GM18861 (cell line): ENCODE data around the gene INTS11.
"Not testable (repeated sequence)": the region's sequence is repeated elsewhere in the genome, so short reads cannot be mapped to it uniquely, and the experiment has no call there.

ENCODE experiments used
- ATAC-seq: cut with Tn5 transposase; IDR thresholded peaks from one replicate; pipeline ENCODE4 v1.9.1; 2021; ENCODE audit not compliant: unreplicated experiment

Gene INTS11

GRCh38 chr1:1331068-1331965 is 6.9 kb upstream of the INTS11 start, which contains the start of gene TAS1R3:
TAS1R3 (plus strand) TSS chr1:1331280; CDS start chr1:1331346, 66 bp downstream.
- no peak for ATAC-seq

GRCh38 chr1:1330366-1331067 is 6.1 kb upstream of the INTS11 start:
- ATAC-seq = no peak

DNA sequence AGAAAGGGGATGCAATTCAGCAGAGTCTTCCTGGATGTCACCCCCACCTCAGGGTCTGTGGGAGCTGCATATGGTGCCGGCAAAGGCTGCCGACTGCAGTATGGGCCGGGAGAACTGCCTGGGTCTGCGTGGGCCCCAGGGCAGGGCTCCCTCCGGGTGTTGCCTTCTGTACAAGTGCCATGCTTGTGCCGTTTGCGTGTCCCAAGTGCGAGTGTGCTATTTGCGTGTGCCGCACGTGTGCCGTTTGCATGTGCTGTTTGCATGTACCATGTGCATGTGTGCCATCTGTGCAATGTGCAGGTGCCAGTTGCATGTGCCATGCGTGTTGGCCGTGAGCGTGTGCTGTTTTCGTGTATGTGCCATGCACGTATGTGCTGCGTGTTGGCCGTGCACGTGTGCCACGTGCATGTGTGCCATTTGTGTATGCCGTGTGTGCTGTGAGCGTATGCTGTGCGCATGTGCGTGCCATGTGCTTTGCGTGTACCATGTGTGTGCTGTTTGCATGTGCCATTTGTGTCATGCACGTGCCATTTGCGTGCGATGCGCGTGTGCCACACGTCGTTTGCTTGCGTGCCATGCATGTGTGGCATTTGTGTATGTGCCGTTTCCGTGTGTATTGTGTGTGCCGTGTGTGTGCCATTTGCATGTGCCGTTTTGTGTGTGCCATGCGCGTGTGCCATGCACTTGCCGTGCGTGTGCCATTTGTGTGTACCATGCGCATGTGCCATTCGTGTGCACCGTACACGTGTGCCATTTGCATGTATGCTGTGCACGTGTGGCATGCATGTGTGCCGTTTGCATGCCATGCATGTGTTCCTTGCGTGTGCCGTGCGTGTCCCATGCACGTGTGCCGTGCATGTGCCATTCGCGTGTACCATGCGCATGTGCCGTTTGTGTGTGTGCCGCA is 5.1 kb upstream of the INTS11 start:
- no peak for ATAC-seq

DNA sequence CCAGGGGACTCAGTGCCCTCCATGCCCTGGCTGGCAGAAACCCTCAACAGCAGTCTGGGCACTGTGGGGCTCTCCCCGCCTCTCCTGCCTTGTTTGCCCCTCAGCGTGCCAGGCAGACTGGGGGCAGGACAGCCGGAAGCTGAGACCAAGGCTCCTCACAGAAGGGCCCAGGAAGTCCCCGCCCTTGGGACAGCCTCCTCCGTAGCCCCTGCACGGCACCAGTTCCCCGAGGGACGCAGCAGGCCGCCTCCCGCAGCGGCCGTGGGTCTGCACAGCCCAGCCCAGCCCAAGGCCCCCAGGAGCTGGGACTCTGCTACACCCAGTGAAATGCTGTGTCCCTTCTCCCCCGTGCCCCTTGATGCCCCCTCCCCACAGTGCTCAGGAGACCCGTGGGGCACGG is 3.8 kb upstream of the INTS11 start:
- ATAC-seq = no peak

GRCh38 chr1:1327291-1327690 is 2.8 kb upstream of the INTS11 start:
- no peak for ATAC-seq

DNA sequence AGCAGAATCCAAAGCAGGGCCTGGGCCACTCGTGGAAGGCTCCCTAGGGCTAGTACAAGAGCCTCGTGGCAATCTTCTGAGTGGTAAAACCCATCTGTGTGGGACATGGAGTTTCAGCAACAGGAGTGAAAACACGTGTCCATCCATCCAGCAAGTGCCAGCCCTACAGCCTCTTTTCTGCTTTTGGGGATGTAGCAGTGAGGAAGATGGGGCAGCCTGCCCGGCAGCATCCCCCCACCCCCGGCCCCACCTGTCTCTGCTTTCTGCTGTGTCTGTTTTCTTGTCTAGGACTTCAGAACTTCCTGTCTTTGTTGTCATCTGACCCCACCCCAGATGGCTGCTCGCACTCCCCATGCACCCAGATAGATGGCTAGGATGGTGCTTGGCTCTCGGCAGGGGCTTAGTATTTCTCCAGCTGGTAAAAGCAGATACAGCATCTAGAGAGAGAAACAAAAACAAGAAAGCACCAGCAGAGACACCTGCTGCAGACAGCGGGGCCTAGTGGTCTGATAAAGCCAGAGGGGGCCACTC is 1.7 kb upstream of the INTS11 start:
- ATAC-seq = no peak

GRCh38 chr1:1325288-1326074 is 1.0 kb upstream of the INTS11 start:
- ATAC-seq = no peak

- peak; percentile 10 for ATAC-seq
These were observed 356 bp downstream of the INTS11 start for GRCh38 chr1:1324084-1324523.

DNA sequence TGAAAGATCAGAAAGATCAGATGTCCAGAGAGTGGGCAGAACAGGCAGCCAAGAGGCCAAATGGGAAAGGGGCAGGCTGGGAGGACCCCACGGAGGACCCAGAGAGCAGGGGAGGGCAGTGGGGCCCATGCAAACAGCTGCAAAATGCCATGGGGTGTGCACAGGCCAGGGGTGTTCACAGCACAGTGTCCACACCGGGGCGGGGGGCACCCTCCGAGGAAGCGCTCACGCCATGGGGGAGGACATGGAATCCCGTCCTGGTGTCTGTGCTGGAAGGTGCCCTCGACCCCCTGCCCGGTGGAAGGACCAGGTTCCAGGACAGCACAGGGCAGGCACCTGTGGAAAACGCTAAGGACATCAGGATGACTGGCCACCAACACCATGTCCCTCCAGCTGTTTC is 1.5 kb downstream of the INTS11 start:
- no peak for ATAC-seq

DNA sequence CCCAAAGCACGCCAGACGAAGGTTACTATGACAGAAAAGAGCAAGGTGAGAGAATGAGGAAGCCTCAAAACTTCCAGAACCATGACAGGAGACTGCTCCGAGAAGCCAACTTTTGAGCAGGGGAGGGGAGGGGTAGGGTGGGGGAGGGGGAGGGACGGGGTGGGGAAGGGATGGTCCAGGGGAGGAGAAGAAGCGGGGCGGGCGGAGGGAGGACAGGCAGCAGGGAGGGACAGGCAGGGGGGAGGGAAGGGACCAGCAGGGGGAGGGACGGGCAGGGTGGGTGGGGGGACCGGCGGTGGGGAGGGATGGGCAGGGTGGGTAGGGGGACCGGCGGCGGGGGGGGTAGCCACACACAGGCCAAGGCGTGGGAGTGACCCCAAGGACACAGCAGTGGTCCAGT is 2.0 kb downstream of the INTS11 start:
- no peak for ATAC-seq

- no peak for ATAC-seq
These were observed 3.0 kb downstream of the INTS11 start for GRCh38 chr1:1321477-1321876.

DNA sequence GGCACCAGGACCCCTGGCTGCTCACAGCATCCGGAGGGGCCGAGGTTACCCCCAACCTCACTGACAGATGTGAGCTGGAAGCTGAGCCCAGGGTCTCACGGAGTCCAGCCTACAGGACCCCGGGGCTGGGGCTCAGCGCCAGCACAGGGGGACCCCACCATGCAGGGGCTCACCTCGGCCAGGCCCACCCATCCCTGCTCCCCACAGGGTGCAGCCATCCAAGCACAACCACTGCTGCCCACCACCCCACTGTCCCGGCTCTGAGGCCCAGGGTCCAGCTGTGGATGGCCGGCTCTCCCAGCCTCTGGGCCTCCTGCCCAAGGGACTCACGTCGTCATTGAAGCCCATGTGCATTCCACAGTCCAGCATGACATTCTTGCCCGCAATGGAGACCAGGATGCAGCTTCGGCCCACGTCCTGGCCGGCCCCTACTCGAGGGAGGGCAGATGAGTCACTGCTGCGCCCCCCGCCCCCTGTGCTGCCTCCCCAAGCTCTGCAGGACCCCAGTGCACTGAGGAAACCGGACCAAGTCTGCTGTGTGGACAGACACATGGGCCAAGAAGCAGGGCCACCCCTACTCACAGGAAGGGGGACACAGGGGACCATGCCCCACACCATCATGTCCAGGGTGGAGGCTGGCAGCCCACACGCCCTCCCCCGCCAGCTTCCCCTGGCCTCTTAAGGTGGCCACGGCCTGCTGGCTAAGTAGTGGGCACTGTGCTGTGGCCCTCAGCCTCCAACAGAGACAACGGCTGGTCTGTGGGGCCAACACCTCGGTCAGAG is 3.6 kb downstream of the INTS11 start:
- ATAC-seq = no peak

DNA sequence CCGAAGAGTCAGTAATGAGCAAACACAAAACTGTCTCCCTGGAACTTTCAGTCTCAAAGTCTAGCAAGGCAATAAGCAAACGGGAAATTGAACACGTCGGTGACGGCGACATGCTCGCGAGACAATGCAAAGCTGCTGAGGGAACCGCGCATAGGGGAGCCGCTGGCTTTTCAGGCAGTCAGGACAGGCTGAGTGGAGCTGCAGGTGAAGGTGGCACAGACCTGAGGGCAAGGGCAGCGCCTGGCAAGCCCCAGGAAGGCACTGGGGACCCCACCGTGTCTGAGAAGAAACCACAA is 4.9 kb downstream of the INTS11 start:
- no peak for ATAC-seq

GRCh38 chr1:1318777-1319645 is 5.4 kb downstream of the INTS11 start:
- no peak for ATAC-seq

- no peak for ATAC-seq
These were observed 6.3 kb downstream of the INTS11 start for GRCh38 chr1:1318131-1318652.

DNA sequence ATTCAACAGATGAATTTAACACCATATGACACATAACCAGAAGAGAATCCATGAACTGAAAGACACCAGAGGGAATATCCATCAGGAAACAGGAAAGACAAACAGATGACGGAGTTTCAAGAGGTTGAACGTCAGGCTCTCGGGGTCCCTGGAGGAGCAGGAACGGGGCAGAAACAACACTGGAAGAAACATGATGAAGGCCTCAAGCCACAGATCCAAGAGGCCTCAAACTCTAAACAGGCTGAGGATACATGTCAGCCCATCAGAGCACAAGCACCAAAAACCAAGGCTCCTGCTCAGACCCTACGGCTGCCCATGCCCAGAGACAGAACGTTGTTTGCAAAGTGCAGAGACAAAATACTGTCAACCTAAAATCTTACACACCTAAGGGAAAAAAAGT is 7.0 kb downstream of the INTS11 start:
- no peak for ATAC-seq

DNA sequence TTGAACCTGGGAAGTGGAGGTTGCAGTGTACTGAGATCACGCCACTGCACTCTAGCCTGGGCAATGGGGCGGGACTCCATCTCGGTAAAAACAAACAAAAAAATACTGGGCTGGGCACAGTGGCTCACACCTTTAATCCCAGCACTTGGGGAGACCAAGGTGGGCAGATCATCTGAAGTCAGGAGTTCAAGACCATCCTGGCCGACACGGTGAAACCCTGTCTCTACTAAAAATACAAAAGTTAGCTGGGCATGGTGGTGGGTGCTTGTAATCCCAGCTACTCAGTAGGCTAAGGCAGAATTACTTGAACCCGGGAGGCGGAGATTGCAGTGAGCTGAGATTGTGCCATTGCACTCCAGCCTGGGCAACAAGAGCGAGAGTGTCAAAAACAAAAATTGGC is 8.3 kb downstream of the INTS11 start:
- ATAC-seq = not testable (repeated sequence)

DNA sequence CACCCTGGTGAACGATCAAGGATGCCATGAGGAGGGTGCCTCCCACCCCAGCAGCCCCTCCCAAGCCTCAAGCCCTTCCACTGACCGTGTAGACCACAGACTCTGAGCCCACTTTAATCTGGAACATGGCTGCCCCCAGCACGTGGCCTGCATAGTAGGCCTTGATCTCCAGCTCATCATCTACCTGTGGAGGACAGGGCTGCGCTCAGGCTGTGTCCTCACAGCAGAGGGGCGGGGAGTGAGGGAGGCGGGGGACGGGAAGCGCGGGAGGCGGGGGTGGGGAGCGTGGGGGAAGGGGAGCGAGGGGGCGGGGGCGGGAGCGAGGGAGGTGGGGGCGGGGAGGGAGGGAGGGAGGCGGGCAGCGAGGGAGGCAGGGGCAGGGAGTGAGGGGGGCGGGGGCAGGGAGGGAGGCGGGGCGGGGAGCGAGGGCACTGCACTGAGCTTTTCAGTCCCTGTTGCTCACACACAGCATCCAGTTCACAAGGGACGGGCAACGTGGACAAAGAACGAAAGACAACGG is 9.0 kb downstream of the INTS11 start:
- no peak for ATAC-seq
